ENCODE results near the gene TMEM92.

- TF ChIP-seq CTCF (conservative IDR thresholded peaks at IDR 0.05; ENCODE audit: low read length) (no peak), EZH2phosphoT487 (IDR thresholded peaks at IDR 0.05; ENCODE audit: borderline replicate concordance, low read depth, low read length) (no peak)
Observed at GRCh38 chr17:50318501-50319285, 44.4 kb downstream of the TMEM92 start.

All from OCI-LY7 (cell line).